HepG2 (cell line): ENCODE data around the gene PUS7. TPM values are rescaled to one million over a fixed set of nuclear protein-coding genes. Genes with fewer than 3 reads are reported as not detected.

Experiments used
- HMG20A ChIP-seq: IDR thresholded peaks from 2 replicates; pipeline ENCODE4 v1.6.1; 2016; ENCODE audit warnings: borderline replicate concordance
- HNRNPK ChIP-seq: fragments of 200-400 bp; formaldehyde crosslinking; IDR thresholded peaks from 2 replicates; pipeline ENCODE4 v1.6.1; 2018; ENCODE audit warnings: low read length, low read depth, moderate library complexity, mild to moderate bottlenecking; ENCODE audit not compliant: poor library complexity, severe bottlenecking
- IKZF1 ChIP-seq: fragments of 450-650 bp; IDR thresholded peaks from 2 replicates; pipeline ENCODE4 v1.7.1; 2016
- ISX ChIP-seq: sonication (generic); formaldehyde crosslinking; conservative IDR thresholded peaks from 2 replicates; pipeline ENCODE4 v1.5.0; 2020; ENCODE audit warnings: missing genetic modification reagents
- KAT7 ChIP-seq: IDR thresholded peaks from 2 replicates; pipeline ENCODE4 v1.6.1; 2018; ENCODE audit warnings: borderline replicate concordance, missing compliant biosample characterization
- KMT2B ChIP-seq: IDR thresholded peaks from 2 replicates; pipeline ENCODE4 v1.6.1; 2016; ENCODE audit warnings: missing genetic modification reagents, missing compliant biosample characterization
- MED1 ChIP-seq: sonication (generic); formaldehyde crosslinking; IDR thresholded peaks from 2 replicates; pipeline ENCODE4 v1.4.0; 2020; ENCODE audit warnings: missing genetic modification reagents
- MXD1 ChIP-seq: sonication (generic); formaldehyde crosslinking; IDR thresholded peaks from 2 replicates; pipeline ENCODE4 v1.4.0; 2020; ENCODE audit warnings: mild to moderate bottlenecking, missing genetic modification reagents
- NFIC ChIP-seq: IDR thresholded peaks from 2 replicates; pipeline ENCODE4 v1.6.1; 2012; ENCODE audit warnings: mild to moderate bottlenecking, low read length, inconsistent platforms
- NR2F2 ChIP-seq: IDR thresholded peaks from 2 replicates; pipeline ENCODE4 v1.6.1; 2012; ENCODE audit warnings: low read depth, inconsistent platforms, borderline replicate concordance
- PBX3 ChIP-seq: sonication (generic); formaldehyde crosslinking; IDR thresholded peaks from 2 replicates; pipeline ENCODE4 v1.8.1; 2023; ENCODE audit warnings: missing genetic modification reagents, inconsistent platforms, borderline replicate concordance
- PHF8 ChIP-seq: sonication (generic); formaldehyde crosslinking; IDR thresholded peaks from 2 replicates; pipeline ENCODE4 v1.5.0; 2020; ENCODE audit warnings: missing genetic modification reagents
- POLR2AphosphoS5 ChIP-seq: IDR thresholded peaks from 2 replicates; pipeline ENCODE4 v1.6.1; 2012; ENCODE audit warnings: low read depth, low read length
- RNF2 ChIP-seq: fragments of 450-650 bp; conservative IDR thresholded peaks from 2 replicates; pipeline ENCODE4 v1.6.1; 2016; ENCODE audit warnings: low read depth
- SMAD9 ChIP-seq: sonication (generic); formaldehyde crosslinking; IDR thresholded peaks from 2 replicates; pipeline ENCODE4 v1.5.1; 2020; ENCODE audit warnings: mild to moderate bottlenecking, missing genetic modification reagents
- SP4 ChIP-seq: sonication (generic); formaldehyde crosslinking; IDR thresholded peaks from 2 replicates; pipeline ENCODE4 v1.8.1; 2023; ENCODE audit warnings: mild to moderate bottlenecking, missing genetic modification reagents
- TFDP2 ChIP-seq: sonication (generic); formaldehyde crosslinking; IDR thresholded peaks from 2 replicates; pipeline ENCODE4 v1.4.0; 2020; ENCODE audit warnings: missing genetic modification reagents
- YEATS4 ChIP-seq: sonication (generic); formaldehyde crosslinking; IDR thresholded peaks from 2 replicates; pipeline ENCODE4 v1.4.0; 2020; ENCODE audit warnings: missing genetic modification reagents, borderline replicate concordance
- ZBTB3 ChIP-seq: sonication (generic); formaldehyde crosslinking; IDR thresholded peaks from 2 replicates; pipeline ENCODE4 v1.4.0; 2020; ENCODE audit warnings: low read depth, mild to moderate bottlenecking, moderate library complexity, missing genetic modification reagents, borderline replicate concordance
- ZBTB38 ChIP-seq: sonication (generic); formaldehyde crosslinking; IDR thresholded peaks from 2 replicates; pipeline ENCODE4 v1.5.1; 2020; ENCODE audit warnings: mild to moderate bottlenecking, missing genetic modification reagents
- ZNF337 ChIP-seq: sonication (generic); formaldehyde crosslinking; IDR thresholded peaks from 2 replicates; pipeline ENCODE4 v1.5.1; 2020; ENCODE audit warnings: missing genetic modification reagents, low read depth, mild to moderate bottlenecking, borderline replicate concordance
- ZNF546 ChIP-seq: sonication (generic); formaldehyde crosslinking; conservative IDR thresholded peaks from 2 replicates; pipeline ENCODE4 v1.8.1; 2023; ENCODE audit warnings: mild to moderate bottlenecking, missing genetic modification reagents
- ZNF574 ChIP-seq: sonication (generic); formaldehyde crosslinking; IDR thresholded peaks from 2 replicates; pipeline ENCODE4 v1.4.0; 2020; ENCODE audit warnings: missing genetic modification reagents
- ZNF619 ChIP-seq: sonication (generic); formaldehyde crosslinking; IDR thresholded peaks from 2 replicates; pipeline ENCODE4 v1.4.0; 2020; ENCODE audit warnings: mild to moderate bottlenecking, missing genetic modification reagents
- ZNF713 ChIP-seq: sonication (generic); formaldehyde crosslinking; IDR thresholded peaks from 2 replicates; pipeline ENCODE4 v1.4.0; 2020; ENCODE audit warnings: mild to moderate bottlenecking, missing genetic modification reagents
- ZNF75D ChIP-seq: sonication (generic); formaldehyde crosslinking; IDR thresholded peaks from 2 replicates; pipeline ENCODE4 v1.8.1; 2023; ENCODE audit warnings: missing genetic modification reagents, mild to moderate bottlenecking, borderline replicate concordance
- polyA plus RNA-seq, 8 experiments: library from polyadenylated mRNA; depleted of rRNA in 3 of 8; stranded (reverse) in 7 of 8; unstranded in 1 of 8; fragments of >200 nt; fragmentation: Illumina TruSeq in 4 of 8; extraction: Trizol in 4 of 8; gene quantifications; 2 replicates each; pipeline versions ENCODE4 v1.2.1 to v1.2.3, GENCODE V29; 2011 to 2016; ENCODE audit warnings: low read depth in 4 of 8, missing spikeins in 1 of 8, mixed read lengths in 1 of 8; ENCODE audit not compliant: insufficient read depth in 1 of 8
- total RNA-seq, 5 experiments: library from RNA; depleted of rRNA; stranded (reverse); fragments of >200 nt; fragmentation: Illumina TruSeq; extraction: Trizol; gene quantifications; 2 replicates each; pipeline ENCODE4 v1.2.3, GENCODE V29; 2016; ENCODE audit warnings: low read depth in 1 of 5

Gene PUS7
- total and polyA plus RNA-seq, 2 of the 13 experiments (the other 11 are each of a cell fraction or from before 2014, with no cell fraction given) = 14.4 to 41.2 TPM

- TF ChIP-seq MXD1 (peak; percentile 59; the same call in 1 of the 2 replicates), IKZF1 (no peak), RNF2 (peak; percentile 24; the same call in 1 of the 2 replicates), HMG20A (no peak), ZBTB38 (CRISPR knock-in tag) (peak; percentile 45; the same call in 1 of the 2 replicates), ZNF574 (CRISPR knock-in tag) (peak; percentile 94), HNRNPK (peak; percentile 66), ZBTB3 (CRISPR knock-in tag) (no peak), ZNF75D (CRISPR knock-in tag) (peak; percentile 61; the same call in 1 of the 2 replicates), NR2F2 (0 out of 2 replicates have a peak, but pooled peaks have one; percentile 6), ZNF713 (CRISPR knock-in tag) (0 out of 2 replicates have a peak, but pooled peaks have one; percentile 8), NFIC (no peak), MED1 (CRISPR knock-in tag) (peak; percentile 68), YEATS4 (CRISPR knock-in tag) (peak; percentile 97), ZNF337 (CRISPR knock-in tag) (no peak), TFDP2 (CRISPR knock-in tag) (0 out of 2 replicates have a peak, but pooled peaks have one; percentile 22), KAT7 (CRISPR knock-in tag) (0 out of 2 replicates have a peak, but pooled peaks have one; percentile 34), ZNF546 (peak; percentile 90; the same call in 1 of the 2 replicates), KMT2B (CRISPR knock-in tag) (peak; percentile 50), ZNF619 (CRISPR knock-in tag) (0 out of 2 replicates have a peak, but pooled peaks have one; percentile 6), SMAD9 (CRISPR knock-in tag) (no peak), SP4 (peak; percentile 86), POLR2AphosphoS5 (peak; percentile 92), ISX (0 out of 2 replicates have a peak, but pooled peaks have one; percentile 27), PBX3 (CRISPR knock-in tag) (0 out of 2 replicates have a peak, but pooled peaks have one; percentile 42), PHF8 (CRISPR knock-in tag) (peak; percentile 93)
These were observed at the start of gene PUS7 (continued) for GRCh38 chr7:105521717-105522463.
